ENCODE data around the gene SECISBP2.

Gene SECISBP2

GRCh38 chr9:89383721-89384300 lies 65.5 kb downstream of the SECISBP2 start (continued):
- TF ChIP-seq ZNF692 (tag by site-specific recombination; IDR thresholded peaks at IDR 0.05) (no peak), MEIS1 (CRISPR knock-in tag; IDR thresholded peaks at IDR 0.05; ENCODE audit: borderline replicate concordance) (no peak), HOXC10 (CRISPR knock-in tag; IDR thresholded peaks at IDR 0.05) (no peak)

- POLR2A ChIA-PET, result no interaction called here
Measured at GRCh38 chr9:89384783-89385182, 66.5 kb downstream of the SECISBP2 start.

More at GRCh38 chr9:89384783-89385182, 66.5 kb downstream of the SECISBP2 start:
- no peaks in the 10 kb centered on the region for H3K9me3 ChIP-seq (ENCODE audit: control insufficient read depth, insufficient read depth, low read depth, low read length)
- H3K27ac ChIP-seq (ENCODE audit: extremely low read depth, low read depth, low read length), result no peak overlapping the region
- TF ChIP-seq REST (tag by site-specific recombination; IDR thresholded peaks at IDR 0.05) (no peak), ZNF654 (tag by site-specific recombination; IDR thresholded peaks at IDR 0.05; ENCODE audit: low read depth) (no peak), ZBTB7A (tag by site-specific recombination; IDR thresholded peaks at IDR 0.05; ENCODE audit: low read depth) (no peak), ZNF560 (tag by site-specific recombination; IDR thresholded peaks at IDR 0.05; ENCODE audit: borderline replicate concordance) (no peak), ZNF585B (tag by site-specific recombination; IDR thresholded peaks at IDR 0.05) (no peak), GFI1B (tag by site-specific recombination; IDR thresholded peaks at IDR 0.05) (no peak), ZNF416 (tag by site-specific recombination; IDR thresholded peaks at IDR 0.05) (no peak), ZNF140 (tag by site-specific recombination; IDR thresholded peaks at IDR 0.05) (no peak), ZNF639 (tag by site-specific recombination; IDR thresholded peaks at IDR 0.05) (no peak), BCL6B (tag by site-specific recombination; IDR thresholded peaks at IDR 0.05) (no peak), HIC1 (tag by site-specific recombination; IDR thresholded peaks at IDR 0.05) (no peak)
- H3K4me3 ChIP-seq (ENCODE audit: low read depth, low read length), result no peak overlapping the region
- H3K36me3 ChIP-seq (ENCODE audit: control insufficient read depth in 2 of 2, insufficient read depth in 1 of 2, low read length in 2 of 2), result peaks cover 0 to 93% of the 10 kb centered on the region in 2 experiments; a peak in 1 of 3 replicates
- H3K4me1 ChIP-seq (ENCODE audit: control insufficient read depth, insufficient read depth, low read length), result no peaks in the 10 kb centered on the region
- CTCF ChIA-PET, result no interaction called here
